Thyroid gland (tissue), 4 donors: ENCODE measurements around the gene CCT8L2.
"Not testable (repeated sequence)": the region's sequence is repeated elsewhere in the genome, so short reads cannot be mapped to it uniquely, and the experiment has no call there.

Source experiments
- CTCF ChIP-seq, 6 experiments: fragments of 200-600 bp in 3 of 6; fragments of 450-650 bp in 3 of 6; sonication (generic) in 3 of 6; IDR thresholded peaks; one replicate each; pipeline ENCODE4 v1.5.1; 2016 to 2019; ENCODE audit warnings: antibody characterized with exemption in 6 of 6, mild to moderate bottlenecking in 2 of 6, inconsistent platforms in 1 of 6, moderate library complexity in 1 of 6
- POLR2A ChIP-seq, 2 donors: fragments of 450-650 bp; IDR thresholded peaks; one replicate each; pipeline ENCODE4 v1.6.1; 2017; ENCODE audit warnings: antibody characterized with exemption in 2 of 2, mild to moderate bottlenecking in 2 of 2, moderate library complexity in 1 of 2

- not testable (repeated sequence) for TF ChIP-seq CTCF, POLR2A (IDR thresholded peaks at IDR 0.05)
Observed at GRCh38 chr22:16592231-16592630, 379 bp downstream of the CCT8L2 start.
